Suprapubic skin (tissue), 3 donors: ENCODE measurements around the gene NR3C1.

ENCODE experiments used
- EP300 ChIP-seq: sonication (generic); formaldehyde crosslinking; IDR thresholded peaks from one replicate; pipeline ENCODE4 v1.6.1; 2017; ENCODE audit warnings: antibody characterized with exemption
- TF ChIP-seq, protein P1 (sequence below), 2 donors: fragments of 200-600 bp in 1 of 2; fragments of 450-650 bp in 1 of 2; sonication (generic) in 1 of 2; IDR thresholded peaks; one replicate each; pipeline ENCODE4 v1.5.1; 2016 to 2019; ENCODE audit warnings: antibody characterized with exemption in 2 of 2, mild to moderate bottlenecking in 1 of 2, moderate library complexity in 1 of 2

DNA sequence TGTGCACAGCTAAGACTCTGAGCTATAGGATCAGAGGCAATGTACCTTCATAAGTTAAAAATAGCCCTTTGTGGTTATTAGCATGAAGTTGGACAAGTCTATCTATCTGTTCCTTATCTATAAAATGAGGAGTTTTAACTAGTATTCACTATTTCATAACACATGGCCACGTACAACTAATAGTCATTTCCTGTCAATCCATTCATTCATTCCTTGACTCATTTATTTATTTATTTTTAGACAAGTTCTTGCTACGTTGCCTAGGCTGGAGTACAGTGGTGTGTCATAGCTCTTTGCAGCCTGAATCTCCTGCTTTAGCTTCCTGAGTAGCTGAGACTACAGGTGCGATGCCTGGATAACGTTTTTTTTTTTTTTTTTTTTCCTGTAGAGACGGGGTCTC lies 92.1 kb downstream of the NR3C1 start:
- TF ChIP-seq, protein P1, sequence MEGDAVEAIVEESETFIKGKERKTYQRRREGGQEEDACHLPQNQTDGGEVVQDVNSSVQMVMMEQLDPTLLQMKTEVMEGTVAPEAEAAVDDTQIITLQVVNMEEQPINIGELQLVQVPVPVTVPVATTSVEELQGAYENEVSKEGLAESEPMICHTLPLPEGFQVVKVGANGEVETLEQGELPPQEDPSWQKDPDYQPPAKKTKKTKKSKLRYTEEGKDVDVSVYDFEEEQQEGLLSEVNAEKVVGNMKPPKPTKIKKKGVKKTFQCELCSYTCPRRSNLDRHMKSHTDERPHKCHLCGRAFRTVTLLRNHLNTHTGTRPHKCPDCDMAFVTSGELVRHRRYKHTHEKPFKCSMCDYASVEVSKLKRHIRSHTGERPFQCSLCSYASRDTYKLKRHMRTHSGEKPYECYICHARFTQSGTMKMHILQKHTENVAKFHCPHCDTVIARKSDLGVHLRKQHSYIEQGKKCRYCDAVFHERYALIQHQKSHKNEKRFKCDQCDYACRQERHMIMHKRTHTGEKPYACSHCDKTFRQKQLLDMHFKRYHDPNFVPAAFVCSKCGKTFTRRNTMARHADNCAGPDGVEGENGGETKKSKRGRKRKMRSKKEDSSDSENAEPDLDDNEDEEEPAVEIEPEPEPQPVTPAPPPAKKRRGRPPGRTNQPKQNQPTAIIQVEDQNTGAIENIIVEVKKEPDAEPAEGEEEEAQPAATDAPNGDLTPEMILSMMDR (IDR thresholded peaks at IDR 0.05), result no peak
- no peak for TF ChIP-seq EP300
